GM21528 (cell line): ENCODE results near the gene RPTOR.

Experiments used
- ATAC-seq: cut with Tn5 transposase; IDR thresholded peaks from one replicate; pipeline ENCODE4 v1.9.1; 2021; ENCODE audit warnings: mild to moderate bottlenecking, moderate library complexity; ENCODE audit not compliant: unreplicated experiment, low FRiP score

The RPTOR gene

GRCh38 chr17:80659651-80660050, 115.0 kb downstream of the RPTOR start:
- ATAC-seq: no peak

GRCh38 chr17:80660527-80661198, 116.0 kb downstream of the RPTOR start:
- ATAC-seq: no peak

- no peak for ATAC-seq
Observed at GRCh38 chr17:80662557-80662956, 117.9 kb downstream of the RPTOR start.

GRCh38 chr17:80663781-80664206, 119.2 kb downstream of the RPTOR start:
- no peak for ATAC-seq

- no peak for ATAC-seq
Observed at GRCh38 chr17:80664217-80664790, 119.7 kb downstream of the RPTOR start.

- no peak for ATAC-seq
Observed at GRCh38 chr17:80665792-80666191, 121.2 kb downstream of the RPTOR start.

GRCh38 chr17:80666867-80667266, 122.2 kb downstream of the RPTOR start:
- no peak for ATAC-seq

- ATAC-seq: no peak
Observed at GRCh38 chr17:80667462-80668277, 123.0 kb downstream of the RPTOR start.

- ATAC-seq: no peak
Observed at GRCh38 chr17:80668375-80669148, 123.9 kb downstream of the RPTOR start.

- ATAC-seq: no peak
Observed at GRCh38 chr17:80671039-80671824, 126.6 kb downstream of the RPTOR start.

GRCh38 chr17:80671825-80672110, 127.1 kb downstream of the RPTOR start:
- ATAC-seq: no peak

GRCh38 chr17:80673152-80673920, 128.7 kb downstream of the RPTOR start:
- no peak for ATAC-seq

- ATAC-seq: no peak
Observed at GRCh38 chr17:80675438-80676095, 130.9 kb downstream of the RPTOR start.

GRCh38 chr17:80676096-80676466, 131.4 kb downstream of the RPTOR start:
- no peak for ATAC-seq

GRCh38 chr17:80676564-80676963, 131.9 kb downstream of the RPTOR start:
- ATAC-seq: no peak

- no peak for ATAC-seq
Observed at GRCh38 chr17:80677214-80677756, 132.6 kb downstream of the RPTOR start.

GRCh38 chr17:80679816-80680215, 135.2 kb downstream of the RPTOR start:
- no peak for ATAC-seq

- ATAC-seq: no peak
Observed at GRCh38 chr17:80681215-80681614, 136.6 kb downstream of the RPTOR start.

- ATAC-seq: no peak
Observed at GRCh38 chr17:80682372-80682771, 137.7 kb downstream of the RPTOR start.
